GM13976 (cell line): ENCODE measurements around the gene CRYL1.

Experiments used
- DNase-seq: peaks from one replicate; pipeline ENCODE4 v3.0.0; 2012; ENCODE audit warnings: low spot score
- CTCF ChIP-seq: IDR thresholded peaks from 2 replicates; pipeline ENCODE4 v1.5.1; 2012; ENCODE audit warnings: borderline replicate concordance, mild to moderate bottlenecking; ENCODE audit not compliant: insufficient read depth; ENCODE audit errors: extremely low read depth, missing control alignments, control extremely low read depth
- in situ Hi-C: fragments of 300-500 bp; cut with MboI; formaldehyde crosslinking; loops from one replicate; pipeline ENCODE4 v1.12.0; 2022; ENCODE audit warnings: low sequenced_read_pairs, mixed read lengths, inconsistent platforms; ENCODE audit not compliant: unreplicated experiment

CRYL1 gene

GRCh38 chr13:20360835-20361412 is 164.7 kb downstream of the CRYL1 start:
- in situ Hi-C loops: no loop called here
- no peak for DNase-seq
- TF ChIP-seq CTCF: no peak

- in situ Hi-C loops: no loop called here
- TF ChIP-seq CTCF: no peak
- no peak for DNase-seq
Measured at GRCh38 chr13:20360041-20360491, 165.6 kb downstream of the CRYL1 start.

GRCh38 chr13:20359335-20359734 is 166.3 kb downstream of the CRYL1 start:
- DNase-seq: no peak
- in situ Hi-C loops: no loop called here
- TF ChIP-seq CTCF: no peak

GRCh38 chr13:20358022-20358421 is 167.6 kb downstream of the CRYL1 start:
- no peak for TF ChIP-seq CTCF
- DNase-seq: no peak
- in situ Hi-C loops: no loop called here

GRCh38 chr13:20356444-20356843 is 169.2 kb downstream of the CRYL1 start:
- TF ChIP-seq CTCF: no peak
- DNase-seq: no peak
- in situ Hi-C loops: no loop called here

- no peak for DNase-seq
- no peak for TF ChIP-seq CTCF
- in situ Hi-C loops: no loop called here
Measured at GRCh38 chr13:20354722-20355121, 170.9 kb downstream of the CRYL1 start.
